GM19351 (cell line): ENCODE data around the gene RFX5.

Experiments used
- ATAC-seq: cut with Tn5 transposase; IDR thresholded peaks from one replicate; pipeline ENCODE4 v1.9.1; 2021; ENCODE audit warnings: mild to moderate bottlenecking, moderate library complexity; ENCODE audit not compliant: unreplicated experiment

Gene RFX5

DNA sequence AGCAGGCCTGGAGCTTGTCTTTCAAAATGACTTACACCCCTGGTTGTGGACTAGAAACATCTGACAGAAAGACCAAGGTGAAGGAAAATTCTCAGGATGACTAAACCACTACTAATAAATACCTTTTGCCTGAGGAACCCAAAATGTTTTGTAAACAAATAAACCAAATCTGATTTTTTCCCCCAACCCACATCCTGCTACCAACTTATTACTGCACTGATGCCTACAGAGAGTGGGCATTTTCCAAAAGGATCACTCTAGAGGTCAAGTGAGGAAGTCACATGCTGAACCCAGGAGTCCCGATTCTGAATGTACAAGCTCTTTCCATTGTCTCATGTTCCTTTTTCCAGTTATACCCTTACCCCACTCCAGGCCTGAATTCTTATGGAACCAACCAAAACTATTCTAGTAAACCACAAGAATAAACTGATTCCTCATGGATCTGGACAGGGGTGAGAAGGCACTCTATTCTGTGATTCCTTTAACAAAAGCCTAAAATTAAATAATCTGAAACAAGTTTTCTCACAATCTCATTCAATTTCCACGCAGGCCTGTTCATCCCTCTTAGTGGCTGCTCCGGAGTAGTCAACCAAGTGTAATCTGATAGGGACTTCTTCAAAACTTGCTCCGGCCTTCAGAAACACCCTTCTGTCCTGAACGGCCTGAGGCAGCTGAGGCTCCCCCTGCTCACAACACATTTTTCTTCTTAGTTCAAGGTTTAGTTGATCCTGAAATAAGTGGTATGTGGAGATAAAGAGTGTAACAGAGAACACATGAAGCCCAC, 21.2 kb downstream of the RFX5 start:
- no peak for ATAC-seq

DNA sequence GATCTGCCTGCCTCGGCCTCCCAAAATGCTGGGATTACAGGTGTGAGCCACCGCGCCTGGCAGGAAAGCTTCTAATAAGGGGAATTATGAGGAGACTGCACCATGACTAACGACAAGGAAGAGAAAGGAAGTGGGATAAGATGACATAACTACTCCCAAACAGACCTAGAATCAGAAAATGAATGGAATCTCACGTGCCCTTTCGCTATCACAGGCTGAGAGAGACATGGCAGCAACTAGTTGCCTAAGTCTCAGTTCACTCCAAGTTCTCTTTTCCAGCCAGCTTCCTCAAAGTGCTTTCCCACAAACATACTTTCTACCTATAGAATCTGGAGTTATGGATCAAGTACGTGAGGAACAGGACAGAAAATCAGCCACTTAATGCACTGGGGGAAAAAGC, 21.8 kb downstream of the RFX5 start:
- no peak for ATAC-seq

- no peak for ATAC-seq
Measured at GRCh38 chr1:151324390-151324930, 22.6 kb downstream of the RFX5 start.

GRCh38 chr1:151318975-151319374, 28.1 kb downstream of the RFX5 start:
- ATAC-seq, result no peak

DNA sequence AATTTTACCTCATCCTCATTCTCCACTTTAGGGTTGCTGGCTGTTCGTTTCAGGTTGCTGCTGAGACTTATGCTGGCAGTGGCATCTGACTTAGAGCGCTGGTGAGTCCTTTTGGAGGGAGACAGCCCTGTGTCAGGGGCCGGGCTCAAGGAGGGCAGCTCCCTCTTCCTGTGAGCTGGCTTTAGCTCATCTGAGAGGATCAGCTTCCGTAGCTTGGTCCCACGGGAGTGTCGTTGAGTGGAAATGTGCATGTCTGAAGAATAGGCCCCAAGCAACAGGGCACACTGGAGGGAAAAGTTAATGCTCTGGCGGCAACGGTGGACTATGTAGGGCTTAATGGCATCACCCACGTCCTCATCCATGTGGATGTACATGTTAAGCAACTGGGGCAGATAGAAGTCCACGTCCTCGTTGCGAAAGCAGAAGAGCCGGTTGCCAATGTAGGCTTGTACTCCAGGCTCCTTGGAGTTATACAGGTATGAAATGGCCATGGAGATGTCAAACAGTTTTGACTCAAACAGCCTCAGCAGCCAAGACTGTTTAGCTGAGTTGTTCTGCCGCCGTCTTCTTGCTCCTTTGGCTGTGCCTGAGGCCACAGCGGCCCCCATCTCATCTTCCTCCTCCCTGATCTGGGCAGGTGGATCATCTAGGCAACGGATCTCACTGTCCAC, 31.4 kb downstream of the RFX5 start:
- ATAC-seq, result no peak

GRCh38 chr1:151314137-151314875, 32.7 kb downstream of the RFX5 start:
- no peak for ATAC-seq

DNA sequence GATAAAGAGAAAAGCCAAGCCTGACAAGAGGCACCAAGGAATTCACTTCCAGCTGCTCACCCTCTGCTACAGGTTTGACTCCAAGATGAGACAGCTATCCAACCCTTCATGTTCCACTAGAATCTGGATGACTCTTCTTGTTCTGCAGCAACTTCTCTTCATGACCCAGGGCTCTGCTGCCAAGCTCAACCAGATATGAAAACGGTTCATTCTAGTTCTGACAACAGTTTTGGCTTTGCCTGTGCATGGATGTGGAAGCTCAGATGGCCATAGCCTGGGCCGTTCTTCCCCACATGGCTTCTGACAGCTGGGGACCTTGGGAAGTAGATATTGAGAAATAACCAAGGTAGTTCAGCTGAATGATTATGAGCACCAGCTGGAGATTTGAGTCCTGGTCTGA, 33.6 kb downstream of the RFX5 start:
- no peak for ATAC-seq

DNA sequence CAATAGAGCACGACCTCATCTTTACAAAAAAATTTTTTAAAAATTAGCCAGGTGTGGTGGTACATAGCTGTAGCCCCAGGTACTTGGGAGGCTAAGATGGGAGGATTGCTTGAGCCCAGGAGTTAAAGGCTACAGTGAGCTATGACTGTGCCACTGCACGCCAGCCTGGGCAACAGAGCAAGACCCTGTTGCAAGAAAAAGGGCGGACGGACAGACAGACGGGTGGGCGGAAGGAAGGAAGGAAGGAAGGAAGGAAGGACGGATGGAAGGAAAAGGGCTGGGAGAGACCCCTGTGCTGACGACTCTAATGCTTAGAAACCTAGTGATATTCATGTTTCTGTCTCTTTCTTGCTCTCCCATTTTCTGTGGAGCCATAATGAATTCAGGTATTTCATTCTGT, 34.2 kb downstream of the RFX5 start:
- no peak for ATAC-seq

DNA sequence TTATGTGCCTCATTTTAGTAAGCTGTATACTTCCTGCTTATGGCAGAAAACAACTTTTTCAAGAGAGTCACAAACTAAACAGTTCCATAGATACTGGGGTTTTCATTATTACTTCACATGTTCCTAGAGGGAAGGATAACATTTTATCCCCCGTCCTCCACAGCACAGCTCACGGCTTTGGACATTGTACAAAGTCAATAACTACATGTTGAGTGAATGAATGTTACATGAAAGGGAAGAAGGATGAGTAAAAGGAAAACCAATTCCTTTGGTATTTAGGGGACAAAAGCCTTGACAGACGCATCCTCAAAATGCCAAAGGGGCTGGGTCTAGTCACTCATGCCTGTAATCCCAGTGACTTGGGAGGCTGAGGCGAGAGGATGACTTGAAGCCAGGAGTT, 34.6 kb downstream of the RFX5 start:
- ATAC-seq, result no peak

GRCh38 chr1:151311589-151312331, 35.3 kb downstream of the RFX5 start:
- no peak for ATAC-seq

- no peak for ATAC-seq
Measured at GRCh38 chr1:151311011-151311410, 36.0 kb downstream of the RFX5 start.

- ATAC-seq, result no peak
Measured at GRCh38 chr1:151309811-151310323, 37.2 kb downstream of the RFX5 start.

- ATAC-seq, result no peak
Measured at GRCh38 chr1:151294742-151295462, 52.1 kb downstream of the RFX5 start.

- no peak for ATAC-seq
Measured at GRCh38 chr1:151293093-151293492, 54.0 kb downstream of the RFX5 start.

- ATAC-seq, result no peak
Measured at GRCh38 chr1:151292207-151293030, 54.6 kb downstream of the RFX5 start.

GRCh38 chr1:151290709-151291303, 56.2 kb downstream of the RFX5 start:
- no peak for ATAC-seq
